ENCODE data around the gene NXPH4.

NXPH4 gene

DNA sequence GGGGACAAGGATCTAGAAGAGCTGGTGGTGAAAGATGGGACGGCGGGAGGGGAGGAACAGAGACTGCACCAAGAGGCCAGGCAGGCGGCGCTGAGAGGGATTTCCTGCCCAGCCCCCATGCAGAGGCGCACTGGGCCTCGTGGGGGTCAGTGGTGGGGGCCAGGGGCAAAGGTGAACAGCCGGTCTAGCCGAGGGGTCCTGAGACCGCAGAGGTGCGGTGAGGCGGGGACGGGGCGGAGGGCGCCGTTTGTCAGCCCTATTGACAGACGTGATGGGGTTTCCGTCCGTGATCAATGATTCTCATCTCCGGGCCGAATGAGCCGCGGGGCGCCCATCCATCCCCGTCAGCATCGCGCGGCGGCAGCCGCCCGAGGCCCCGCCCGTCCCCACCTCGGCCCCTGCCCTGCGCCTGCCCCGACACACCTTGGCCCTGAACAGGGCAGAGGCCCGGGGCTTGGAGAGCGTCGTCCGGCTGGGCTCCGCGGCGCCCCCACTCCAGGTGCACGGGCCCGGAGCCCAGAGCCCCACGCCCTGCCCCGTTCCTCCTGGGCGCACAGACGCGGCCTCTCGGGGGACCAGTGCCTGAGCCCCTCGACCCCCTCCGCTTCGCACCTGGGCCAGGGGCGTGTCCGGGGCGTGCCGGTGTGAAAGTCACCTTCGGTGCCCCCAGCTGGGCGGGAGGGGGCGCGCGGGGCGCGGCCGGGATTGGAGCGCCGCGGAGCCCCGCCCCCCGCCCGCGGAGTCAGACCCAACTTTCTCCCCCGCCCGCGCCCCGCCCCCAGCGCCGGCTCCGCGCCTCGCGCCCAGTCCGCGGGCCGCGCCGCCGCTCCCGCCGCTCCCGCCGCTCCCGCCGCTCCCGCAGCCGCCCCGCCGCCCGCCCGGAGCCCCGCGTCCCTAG, at the start of gene NXPH4:
TSS of gene NXPH4 (plus strand) at position 781 of the 898 bp plus-strand sequence. CDS start 176 bp downstream, outside the sequence.
- no peak for FAIRE-seq

DNA sequence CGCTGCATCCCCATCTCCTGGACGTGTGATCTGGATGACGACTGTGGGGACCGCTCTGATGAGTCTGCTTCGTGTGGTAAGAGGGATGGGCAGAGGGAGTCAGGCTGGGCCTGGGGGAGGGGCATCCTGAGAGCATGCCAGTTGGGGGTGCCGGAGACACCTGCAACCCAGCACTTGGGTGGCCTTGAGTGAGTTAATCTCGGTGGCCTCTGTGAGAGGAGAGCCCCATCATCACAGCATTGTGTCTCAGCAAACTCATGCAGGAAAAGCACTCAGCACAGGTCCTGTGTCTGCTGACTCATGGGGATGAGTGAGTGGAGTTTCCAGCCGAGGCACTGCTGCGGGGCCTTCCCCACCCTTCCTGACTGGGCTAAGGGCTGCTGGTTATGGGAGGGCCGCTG, 49.6 kb upstream of the NXPH4 start:
- FAIRE-seq, result no peak

DNA sequence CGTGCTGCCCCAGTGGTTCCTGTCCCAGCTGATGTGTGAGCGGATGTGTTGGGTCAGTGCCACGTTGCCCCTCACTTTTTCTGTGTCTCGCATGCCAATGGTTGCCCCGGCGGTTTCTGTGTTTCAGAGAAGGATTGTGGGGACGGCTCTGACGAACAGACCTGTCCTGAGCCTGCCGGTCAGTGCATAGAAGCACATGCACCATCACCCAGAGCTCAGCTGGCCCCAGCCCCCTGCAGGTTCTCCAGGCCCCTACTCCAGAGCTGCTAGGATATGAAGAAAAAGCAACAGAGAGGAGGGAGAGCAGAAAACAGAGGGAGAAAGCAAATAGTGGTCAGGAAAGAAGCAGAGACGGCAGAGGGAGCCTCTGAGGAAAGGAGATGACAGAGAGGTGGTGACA, 48.5 kb upstream of the NXPH4 start:
- no peak for FAIRE-seq

DNA sequence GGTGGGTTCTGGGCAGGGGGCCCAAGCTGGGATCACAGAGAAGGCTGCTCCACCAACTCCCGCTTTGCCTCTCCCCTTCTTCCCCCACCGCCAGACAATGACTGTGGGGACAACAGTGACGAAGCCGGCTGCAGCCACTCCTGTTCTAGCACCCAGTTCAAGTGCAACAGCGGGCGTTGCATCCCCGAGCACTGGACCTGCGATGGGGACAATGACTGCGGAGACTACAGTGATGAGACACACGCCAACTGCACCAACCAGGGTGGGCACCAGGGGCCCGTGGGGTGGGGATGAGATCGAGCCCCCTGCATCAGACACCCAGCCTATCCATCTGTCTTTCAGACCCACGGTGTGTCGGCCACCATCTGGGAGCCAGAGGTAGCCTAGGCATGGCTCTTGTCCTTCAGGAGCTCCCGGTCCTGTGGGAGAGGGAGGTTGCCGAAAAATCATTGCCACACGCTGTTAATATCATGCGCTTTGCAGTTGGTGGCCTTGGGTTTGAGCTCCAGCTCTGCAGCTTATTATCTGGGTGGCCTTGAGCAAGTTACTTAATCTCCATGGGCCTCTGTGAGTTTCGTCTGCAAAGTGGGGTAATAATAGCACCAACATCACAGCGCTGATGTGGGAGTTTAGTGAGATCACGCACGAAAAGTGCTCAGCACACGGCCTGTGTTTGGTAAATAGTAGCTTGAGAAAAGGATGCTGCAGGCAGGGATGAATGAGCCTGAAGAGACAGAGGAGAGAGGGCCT, 47.4 kb upstream of the NXPH4 start:
- FAIRE-seq, result no peak

DNA sequence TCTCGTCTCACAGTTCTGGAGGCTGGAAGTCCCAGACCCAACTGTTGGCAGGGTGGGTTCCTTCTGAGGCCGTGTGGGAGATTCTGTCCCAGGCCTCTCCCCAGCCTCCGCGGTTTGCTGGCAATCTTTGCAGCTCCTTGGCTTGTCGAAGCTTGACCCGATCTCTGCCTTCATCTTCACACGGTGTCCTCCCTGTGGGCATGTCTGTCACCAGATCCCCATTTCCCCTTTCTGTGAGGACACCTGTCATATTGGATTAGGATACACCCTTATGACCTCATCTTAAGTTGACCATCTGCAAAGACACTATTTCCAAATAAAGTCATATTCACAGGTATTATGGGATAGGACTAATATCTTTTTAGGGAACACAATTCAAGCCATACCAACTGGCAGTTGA, 46.6 kb upstream of the NXPH4 start:
- FAIRE-seq, result no peak

DNA sequence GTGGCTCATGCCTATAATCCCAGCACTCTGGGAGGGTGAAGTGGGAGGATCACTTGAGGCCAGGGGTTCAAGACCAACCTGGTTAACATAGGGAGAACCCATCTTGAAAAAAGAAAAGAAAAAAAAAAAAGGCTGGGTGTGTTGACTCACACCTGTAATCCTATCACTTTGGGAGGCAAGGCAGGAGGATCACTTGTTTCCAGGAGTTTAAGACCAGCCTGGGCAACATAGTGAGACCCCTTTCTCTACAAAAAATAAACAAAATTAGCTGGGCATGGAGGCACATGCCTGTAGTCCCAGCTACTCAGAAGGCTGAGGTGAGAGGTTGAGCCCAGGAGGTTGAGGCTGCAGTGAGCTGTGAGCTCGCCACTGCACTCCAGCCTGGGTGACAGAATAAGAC, 46.2 kb upstream of the NXPH4 start:
- FAIRE-seq, result no peak

DNA sequence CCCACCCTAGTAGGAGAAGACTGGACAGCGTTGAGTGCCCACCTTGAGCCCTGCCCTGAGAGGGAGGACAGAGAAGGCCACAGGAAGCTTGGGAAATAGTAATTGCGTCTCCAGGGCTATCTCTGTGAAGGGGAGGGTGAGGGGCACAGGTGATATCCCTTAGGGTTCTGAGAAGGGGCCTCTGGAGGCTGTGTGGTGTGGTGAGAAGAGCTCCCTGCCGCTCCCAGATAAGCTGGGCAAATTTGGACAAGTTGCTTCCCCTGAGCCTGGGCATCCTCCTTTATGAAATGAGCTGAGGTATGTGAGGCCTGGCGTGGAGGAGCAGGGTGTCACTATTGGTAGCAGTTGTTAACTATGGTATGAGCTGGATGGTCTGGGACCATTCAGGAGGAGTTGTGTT, 45.7 kb upstream of the NXPH4 start:
- FAIRE-seq, result no peak

DNA sequence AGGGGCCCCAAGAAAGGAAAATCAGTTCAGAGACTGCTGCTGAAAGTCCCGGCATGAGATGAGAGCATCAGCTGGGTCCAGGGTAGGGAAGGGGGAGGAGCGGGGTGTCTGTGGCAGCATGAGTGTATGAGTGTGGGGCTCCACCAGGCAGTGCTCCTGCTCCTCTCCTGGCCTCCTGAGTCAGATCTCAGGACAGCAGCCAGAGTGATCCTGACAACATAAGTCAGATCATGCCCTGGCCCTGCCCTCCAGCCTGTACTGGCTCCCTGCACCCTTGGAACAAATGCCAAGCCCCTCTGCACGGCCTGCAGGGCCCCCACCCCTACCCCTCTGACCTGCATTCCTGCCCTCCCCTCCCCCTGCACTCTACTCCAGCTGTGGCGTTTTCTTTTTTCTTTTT, 44.9 kb upstream of the NXPH4 start:
- FAIRE-seq, result no peak

DNA sequence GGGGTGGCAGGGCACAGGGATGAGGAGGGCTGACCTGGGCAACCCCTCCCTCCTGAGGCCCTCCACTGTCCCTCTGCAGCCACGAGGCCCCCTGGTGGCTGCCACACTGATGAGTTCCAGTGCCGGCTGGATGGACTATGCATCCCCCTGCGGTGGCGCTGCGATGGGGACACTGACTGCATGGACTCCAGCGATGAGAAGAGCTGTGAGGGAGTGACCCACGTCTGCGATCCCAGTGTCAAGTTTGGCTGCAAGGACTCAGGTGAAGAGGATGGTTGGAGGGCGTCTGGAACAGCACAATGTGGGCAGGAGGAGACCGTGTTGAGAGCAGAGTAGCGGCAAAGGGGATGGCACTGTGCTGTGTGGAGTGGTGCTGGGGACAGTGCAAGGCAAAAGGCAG, 43.5 kb upstream of the NXPH4 start:
- FAIRE-seq, result no peak

DNA sequence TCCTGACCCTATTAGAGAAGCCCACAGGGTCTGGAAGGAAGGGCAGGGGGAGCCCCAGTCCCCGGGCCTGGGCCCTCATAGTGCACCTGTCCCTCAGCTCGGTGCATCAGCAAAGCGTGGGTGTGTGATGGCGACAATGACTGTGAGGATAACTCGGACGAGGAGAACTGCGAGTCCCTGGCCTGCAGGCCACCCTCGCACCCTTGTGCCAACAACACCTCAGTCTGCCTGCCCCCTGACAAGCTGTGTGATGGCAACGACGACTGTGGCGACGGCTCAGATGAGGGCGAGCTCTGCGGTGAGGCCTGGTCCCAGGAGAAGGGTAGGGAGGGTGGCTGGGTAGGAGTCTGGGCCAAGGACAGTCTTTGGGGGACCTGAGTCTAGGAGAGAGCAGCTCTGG, 42.9 kb upstream of the NXPH4 start:
- FAIRE-seq, result no peak

DNA sequence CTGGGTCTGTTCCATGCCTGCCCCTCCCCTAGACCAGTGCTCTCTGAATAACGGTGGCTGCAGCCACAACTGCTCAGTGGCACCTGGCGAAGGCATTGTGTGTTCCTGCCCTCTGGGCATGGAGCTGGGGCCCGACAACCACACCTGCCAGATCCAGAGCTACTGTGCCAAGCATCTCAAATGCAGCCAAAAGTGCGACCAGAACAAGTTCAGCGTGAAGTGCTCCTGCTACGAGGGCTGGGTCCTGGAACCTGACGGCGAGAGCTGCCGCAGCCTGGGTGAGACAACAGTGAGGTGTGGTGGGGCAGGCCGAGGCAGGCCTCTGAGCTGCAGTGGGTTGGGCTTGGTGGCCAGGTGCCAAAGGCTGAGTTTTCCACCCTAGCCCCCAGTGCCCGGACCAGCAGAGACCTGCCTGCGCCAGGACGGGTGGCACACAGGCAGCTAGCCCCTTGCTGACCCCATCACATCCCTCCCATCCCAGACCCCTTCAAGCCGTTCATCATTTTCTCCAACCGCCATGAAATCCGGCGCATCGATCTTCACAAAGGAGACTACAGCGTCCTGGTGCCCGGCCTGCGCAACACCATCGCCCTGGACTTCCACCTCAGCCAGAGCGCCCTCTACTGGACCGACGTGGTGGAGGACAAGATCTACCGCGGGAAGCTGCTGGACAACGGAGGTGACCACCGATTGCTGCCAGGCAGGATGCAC, 41.0 kb upstream of the NXPH4 start:
- no peak for FAIRE-seq

DNA sequence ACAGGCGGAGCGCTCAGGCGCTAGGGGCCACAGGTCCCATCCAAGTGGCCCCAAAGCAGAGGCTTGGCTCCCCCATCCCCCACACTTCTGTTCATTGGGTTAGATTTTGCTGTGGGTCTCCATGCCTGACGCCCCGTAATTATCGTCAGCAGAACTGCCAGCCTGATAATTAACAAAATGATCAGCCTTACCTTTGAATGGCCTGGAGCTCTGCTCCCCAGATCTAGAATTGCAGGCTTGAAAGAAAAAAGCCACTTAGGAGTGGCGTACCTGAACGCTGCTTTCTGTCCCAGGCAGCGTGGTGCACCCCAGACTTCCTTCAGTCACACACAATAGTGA, 40.5 kb upstream of the NXPH4 start:
- FAIRE-seq, result no peak

DNA sequence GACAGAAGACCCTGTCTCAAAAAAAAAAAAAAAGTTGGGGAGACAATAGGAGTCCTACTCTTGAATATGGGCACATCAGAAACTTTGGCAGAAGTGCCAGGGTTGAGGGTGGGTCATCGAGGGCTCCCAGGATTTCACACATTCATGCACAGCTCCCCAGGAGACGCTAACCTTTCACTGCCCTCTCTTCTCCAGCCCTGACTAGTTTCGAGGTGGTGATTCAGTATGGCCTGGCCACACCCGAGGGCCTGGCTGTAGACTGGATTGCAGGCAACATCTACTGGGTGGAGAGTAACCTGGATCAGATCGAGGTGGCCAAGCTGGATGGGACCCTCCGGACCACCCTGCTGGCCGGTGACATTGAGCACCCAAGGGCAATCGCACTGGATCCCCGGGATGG, 39.7 kb upstream of the NXPH4 start:
- no peak for FAIRE-seq

DNA sequence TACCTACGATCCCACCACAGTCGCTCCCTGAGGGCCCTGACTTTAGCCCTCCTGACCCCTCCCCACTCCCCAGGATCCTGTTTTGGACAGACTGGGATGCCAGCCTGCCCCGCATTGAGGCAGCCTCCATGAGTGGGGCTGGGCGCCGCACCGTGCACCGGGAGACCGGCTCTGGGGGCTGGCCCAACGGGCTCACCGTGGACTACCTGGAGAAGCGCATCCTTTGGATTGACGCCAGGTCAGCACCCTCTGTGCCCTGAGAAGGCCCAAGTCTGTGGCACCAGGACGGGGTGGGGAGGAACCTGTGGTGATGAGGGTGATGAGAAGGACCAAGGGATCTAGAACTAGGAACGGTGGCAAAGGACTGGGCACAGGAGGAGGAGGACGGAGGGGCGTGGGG, 39.2 kb upstream of the NXPH4 start:
- no peak for FAIRE-seq

DNA sequence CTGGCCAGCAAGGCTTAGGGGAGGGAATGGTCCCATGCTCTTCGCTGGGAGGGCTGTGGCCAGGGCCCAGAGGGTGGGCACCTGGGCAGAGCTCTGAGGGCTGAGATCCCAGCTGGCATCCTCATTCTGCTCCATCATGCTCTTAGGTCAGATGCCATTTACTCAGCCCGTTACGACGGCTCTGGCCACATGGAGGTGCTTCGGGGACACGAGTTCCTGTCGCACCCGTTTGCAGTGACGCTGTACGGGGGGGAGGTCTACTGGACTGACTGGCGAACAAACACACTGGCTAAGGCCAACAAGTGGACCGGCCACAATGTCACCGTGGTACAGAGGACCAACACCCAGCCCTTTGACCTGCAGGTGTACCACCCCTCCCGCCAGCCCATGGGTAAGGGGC, 38.4 kb upstream of the NXPH4 start:
- no peak for FAIRE-seq

DNA sequence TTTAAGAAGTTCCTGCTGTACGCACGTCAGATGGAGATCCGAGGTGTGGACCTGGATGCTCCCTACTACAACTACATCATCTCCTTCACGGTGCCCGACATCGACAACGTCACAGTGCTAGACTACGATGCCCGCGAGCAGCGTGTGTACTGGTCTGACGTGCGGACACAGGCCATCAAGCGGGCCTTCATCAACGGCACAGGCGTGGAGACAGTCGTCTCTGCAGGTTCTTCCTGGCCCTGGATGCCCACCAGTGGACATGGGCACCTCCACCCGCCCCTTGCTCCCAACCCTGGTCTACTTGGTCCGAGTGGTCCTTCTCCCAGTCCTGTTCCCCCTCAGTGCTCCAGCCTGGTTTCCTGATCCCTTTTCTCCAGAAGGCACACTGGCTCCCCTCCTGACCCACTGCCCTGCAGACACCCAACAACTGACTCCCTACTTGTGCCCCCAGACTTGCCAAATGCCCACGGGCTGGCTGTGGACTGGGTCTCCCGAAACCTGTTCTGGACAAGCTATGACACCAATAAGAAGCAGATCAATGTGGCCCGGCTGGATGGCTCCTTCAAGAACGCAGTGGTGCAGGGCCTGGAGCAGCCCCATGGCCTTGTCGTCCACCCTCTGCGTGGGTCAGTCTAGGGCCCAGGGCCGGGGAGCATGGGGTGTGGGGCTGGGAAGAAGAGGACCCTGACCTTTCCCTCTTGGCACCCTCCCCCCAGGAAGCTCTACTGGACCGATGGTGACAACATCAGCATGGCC, 37.1 kb upstream of the NXPH4 start:
- no peak for FAIRE-seq

DNA sequence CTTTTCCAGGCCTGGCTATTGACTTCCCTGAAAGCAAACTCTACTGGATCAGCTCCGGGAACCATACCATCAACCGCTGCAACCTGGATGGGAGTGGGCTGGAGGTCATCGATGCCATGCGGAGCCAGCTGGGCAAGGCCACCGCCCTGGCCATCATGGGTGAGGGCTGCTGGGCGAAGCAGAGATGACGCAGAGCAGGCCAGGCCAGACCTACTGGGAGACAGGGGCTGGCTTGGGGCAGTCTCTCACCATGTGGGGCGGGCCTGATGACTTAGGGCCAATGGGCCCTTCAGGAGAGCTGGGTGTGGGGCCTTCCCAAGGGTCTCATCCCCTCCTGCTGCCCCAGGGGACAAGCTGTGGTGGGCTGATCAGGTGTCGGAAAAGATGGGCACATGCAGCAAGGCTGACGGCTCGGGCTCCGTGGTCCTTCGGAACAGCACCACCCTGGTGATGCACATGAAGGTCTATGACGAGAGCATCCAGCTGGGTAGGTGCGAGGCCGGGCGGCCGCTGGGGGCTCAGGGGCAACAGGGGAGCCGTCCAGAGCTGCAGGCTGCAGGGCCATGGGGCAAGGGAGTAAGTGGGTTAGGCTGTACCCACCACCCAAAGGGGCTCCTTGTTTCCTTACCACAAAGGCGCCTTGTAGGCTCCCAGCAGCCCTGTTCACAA, 36.1 kb upstream of the NXPH4 start:
- no peak for FAIRE-seq

DNA sequence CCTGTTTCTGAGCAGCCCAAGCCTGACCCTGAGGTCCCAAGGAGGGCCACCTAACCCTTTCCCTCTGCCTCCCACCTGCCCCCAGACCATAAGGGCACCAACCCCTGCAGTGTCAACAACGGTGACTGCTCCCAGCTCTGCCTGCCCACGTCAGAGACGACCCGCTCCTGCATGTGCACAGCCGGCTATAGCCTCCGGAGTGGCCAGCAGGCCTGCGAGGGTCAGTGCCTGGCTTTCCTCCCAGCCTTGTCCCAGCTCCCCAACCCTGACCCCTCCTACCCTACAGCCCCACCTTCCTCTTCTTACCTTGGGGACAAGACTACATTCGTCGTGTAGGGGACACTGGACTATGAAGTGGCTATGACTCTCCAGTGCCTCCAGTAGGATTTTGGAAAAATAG, 35.5 kb upstream of the NXPH4 start:
- FAIRE-seq, result no peak

DNA sequence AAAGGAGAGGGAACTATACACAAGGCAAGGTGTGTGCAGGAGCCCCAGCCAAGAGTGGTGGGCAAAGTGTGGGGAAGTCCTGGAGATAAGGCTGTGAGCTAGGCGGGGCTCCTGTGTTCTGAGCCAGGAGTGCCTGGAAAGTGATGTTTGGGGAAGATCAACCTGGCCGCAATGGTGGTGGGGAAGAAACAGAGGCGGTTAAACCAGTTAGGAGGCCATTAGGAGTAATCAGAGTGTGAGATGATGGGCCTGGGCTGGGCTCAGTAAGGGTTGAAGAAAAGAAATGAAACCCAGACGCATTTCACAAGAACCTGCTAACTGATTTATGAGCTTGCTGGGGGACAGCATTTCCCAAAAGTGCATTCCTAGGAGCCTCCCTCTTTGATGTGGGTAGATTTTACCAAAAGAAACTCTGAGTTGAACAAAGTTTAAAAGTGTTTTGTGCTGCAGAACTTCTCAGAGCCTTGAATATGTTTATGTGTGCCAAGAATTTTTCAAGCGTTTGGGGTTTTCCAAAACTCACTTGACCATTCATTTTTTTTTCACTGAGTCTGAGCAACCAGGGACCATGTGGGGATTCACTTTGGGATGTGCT, 34.9 kb upstream of the NXPH4 start:
- FAIRE-seq, result no peak

DNA sequence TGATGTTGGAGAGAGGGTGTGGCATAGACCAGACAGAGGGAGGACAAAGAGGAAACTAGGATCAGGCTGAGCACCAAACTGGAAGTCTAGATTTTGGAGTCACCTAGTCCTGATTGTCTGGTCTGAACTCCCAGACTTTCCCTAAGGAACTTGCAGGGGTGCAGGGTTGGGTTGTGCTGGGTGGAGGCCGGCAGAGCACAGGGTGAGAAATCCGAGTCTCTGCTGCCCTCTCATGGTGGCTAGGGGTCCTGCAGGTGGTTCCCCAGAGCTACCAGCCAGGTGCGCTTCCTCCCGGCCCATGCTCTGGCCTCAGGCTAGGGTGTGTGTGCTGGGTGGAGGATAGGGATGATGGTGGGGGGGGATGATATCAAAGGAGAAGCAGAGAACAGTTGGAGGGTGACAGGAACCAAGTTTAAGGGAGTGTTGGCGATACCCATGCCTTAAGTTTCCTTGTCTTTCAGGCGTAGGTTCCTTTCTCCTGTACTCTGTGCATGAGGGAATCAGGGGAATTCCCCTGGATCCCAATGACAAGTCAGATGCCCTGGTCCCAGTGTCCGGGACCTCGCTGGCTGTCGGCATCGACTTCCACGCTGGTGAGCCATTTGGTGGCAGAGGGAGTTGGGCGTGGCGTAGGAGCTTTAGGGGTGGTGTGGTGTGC, 33.5 kb upstream of the NXPH4 start:
- no peak for FAIRE-seq

Measured in endometrium (tissue), 2 donors.